OCI-LY7 (cell line): ENCODE results near the gene SH3TC1. TPM values are rescaled to one million over a fixed set of nuclear protein-coding genes. Genes with fewer than 3 reads are reported as not detected.

Experiments used
- BruUV-seq: library from RNA; stranded (reverse); fragments of 400-500 nt; replicated peaks from 2 replicates; lab custom pipeline; 2021; lab: Mats Ljungman, UMichigan
- CTCF ChIA-PET: fragments of 300-600 bp; sonication (Branson Sonifier 250); formaldehyde crosslinking; loops from one replicate; lab custom pipeline; 2022; ENCODE audit warnings: antibody characterized with exemption; ENCODE audit not compliant: unreplicated experiment; lab: Charles Lee
- POLR2A ChIA-PET: fragments of 300-600 bp; sonication (Branson Sonifier 250); formaldehyde crosslinking; loops from one replicate; lab custom pipeline; 2022; ENCODE audit warnings: antibody characterized with exemption; lab: Charles Lee
- DNase-seq: peaks from one replicate; pipeline ENCODE4 v3.0.0-alpha.2; 2015; ENCODE audit warnings: low spot score
- H2AFZ ChIP-seq: fragments of 200-600 bp; sonication (generic), shearing (Covaris generic); 2 replicates; pipeline ENCODE4 v1.6.1; 2014; ENCODE audit warnings: mild to moderate bottlenecking, antibody characterized with exemption, low read length, moderate library complexity
- H3K27ac ChIP-seq: fragments of 200-600 bp; sonication (generic); 2 replicates; pipeline ENCODE4 v1.5.1; 2014; ENCODE audit warnings: mixed run types, low read depth, mild to moderate bottlenecking, moderate library complexity, low read length, inconsistent platforms; ENCODE audit not compliant: poor library complexity, severe bottlenecking
- H3K36me3 ChIP-seq: fragments of 200-600 bp; sonication (generic); 2 replicates; pipeline ENCODE4 v1.6.1; 2014; ENCODE audit warnings: mild to moderate bottlenecking, antibody characterized with exemption, low read length, moderate library complexity, mixed read lengths; ENCODE audit not compliant: insufficient read depth
- H3K4me1 ChIP-seq: fragments of 200-600 bp; sonication (generic); 2 replicates; pipeline ENCODE4 v1.5.1; 2014; ENCODE audit warnings: mild to moderate bottlenecking, low read length; ENCODE audit not compliant: insufficient read depth, poor library complexity, severe bottlenecking
- H3K4me2 ChIP-seq: fragments of 200-600 bp; sonication (generic); 2 replicates; pipeline ENCODE4 v1.6.1; 2014; ENCODE audit warnings: mild to moderate bottlenecking, low read length
- H3K4me3 ChIP-seq: fragments of 200-600 bp; sonication (generic); 2 replicates; pipeline ENCODE4 v1.5.1; 2014; ENCODE audit warnings: mild to moderate bottlenecking, low read depth, low read length; ENCODE audit not compliant: poor library complexity, severe bottlenecking
- H3K79me2 ChIP-seq: fragments of 200-600 bp; sonication (generic); 2 replicates; pipeline ENCODE4 v1.6.1; 2016; ENCODE audit warnings: low read depth, mild to moderate bottlenecking, low read length, moderate library complexity, mixed read lengths; ENCODE audit not compliant: insufficient read depth
- H3K9me2 ChIP-seq: fragments of 200-600 bp; sonication (generic); 2 replicates; pipeline ENCODE4 v1.6.1; 2016; ENCODE audit warnings: mild to moderate bottlenecking, low read length, mixed read lengths; ENCODE audit not compliant: insufficient read depth
- H3K9me3 ChIP-seq: fragments of 200-600 bp; sonication (generic); 2 replicates; pipeline ENCODE4 v1.6.1; 2014; ENCODE audit warnings: mild to moderate bottlenecking, mixed run types, low read length, mixed read lengths
- H4K20me1 ChIP-seq: fragments of 200-600 bp; sonication (generic); 2 replicates; pipeline ENCODE4 v1.6.1; 2014; ENCODE audit warnings: mild to moderate bottlenecking, antibody characterized with exemption, low read length, moderate library complexity, mixed read lengths; ENCODE audit not compliant: insufficient read depth
- EZH2phosphoT487 ChIP-seq: fragments of 200-600 bp; sonication (generic); IDR thresholded peaks from 2 replicates; pipeline ENCODE4 v1.6.1; 2018; ENCODE audit warnings: low read depth, borderline replicate concordance, mild to moderate bottlenecking, mixed run types, antibody characterized with exemption, low read length, moderate library complexity, mixed read lengths
- intact Hi-C: fragments of 100-400 bp; cut with micrococcal nuclease; formaldehyde crosslinking; loops from one replicate; pipeline ENCODE4 v1.10.0; 2022; ENCODE audit not compliant: unreplicated experiment
- total RNA-seq, 2 experiments: library from RNA; depleted of rRNA in 1 of 2; stranded (reverse); fragments of >200 nt in 1 of 2; shearing (Covaris generic) in 1 of 2; gene quantifications; 2 replicates each; pipeline ENCODE4 v1.2.3, GENCODE V29; 2014 to 2022
- TF ChIP-seq, protein P1 (sequence below): fragments of 200-600 bp; sonication (generic); conservative IDR thresholded peaks from 2 replicates; pipeline ENCODE4 v1.5.1; 2014; ENCODE audit warnings: mild to moderate bottlenecking, antibody characterized with exemption, low read length, moderate library complexity, mixed read lengths

SH3TC1 gene
- total RNA-seq, 2 experiments from 2014 or later: 17.5 to 42.4 TPM

DNA sequence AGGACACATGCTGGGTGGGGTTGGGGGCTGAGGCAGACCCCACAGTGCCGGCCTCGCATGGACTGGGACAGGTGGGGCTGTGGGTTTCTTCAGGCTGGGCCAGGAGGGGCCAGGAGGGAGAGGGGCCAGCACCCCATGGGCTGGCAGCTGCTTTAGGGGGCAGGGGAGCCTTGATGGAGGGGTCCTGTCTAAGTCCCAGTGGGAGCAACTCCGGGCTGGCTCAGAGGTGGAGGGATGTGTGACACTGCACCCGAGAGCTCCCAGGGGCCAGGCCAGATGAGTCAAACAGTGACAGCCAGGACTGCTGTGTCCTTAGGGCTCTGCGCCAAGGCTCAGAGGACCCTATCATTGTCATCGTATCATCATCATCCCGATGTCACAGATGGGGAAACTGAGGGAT, 36.1 kb upstream of the SH3TC1 start:
- peaks cover 42% of the 10 kb centered on the region for H3K4me1 ChIP-seq
- BruUV-seq: no TSS peak

DNA sequence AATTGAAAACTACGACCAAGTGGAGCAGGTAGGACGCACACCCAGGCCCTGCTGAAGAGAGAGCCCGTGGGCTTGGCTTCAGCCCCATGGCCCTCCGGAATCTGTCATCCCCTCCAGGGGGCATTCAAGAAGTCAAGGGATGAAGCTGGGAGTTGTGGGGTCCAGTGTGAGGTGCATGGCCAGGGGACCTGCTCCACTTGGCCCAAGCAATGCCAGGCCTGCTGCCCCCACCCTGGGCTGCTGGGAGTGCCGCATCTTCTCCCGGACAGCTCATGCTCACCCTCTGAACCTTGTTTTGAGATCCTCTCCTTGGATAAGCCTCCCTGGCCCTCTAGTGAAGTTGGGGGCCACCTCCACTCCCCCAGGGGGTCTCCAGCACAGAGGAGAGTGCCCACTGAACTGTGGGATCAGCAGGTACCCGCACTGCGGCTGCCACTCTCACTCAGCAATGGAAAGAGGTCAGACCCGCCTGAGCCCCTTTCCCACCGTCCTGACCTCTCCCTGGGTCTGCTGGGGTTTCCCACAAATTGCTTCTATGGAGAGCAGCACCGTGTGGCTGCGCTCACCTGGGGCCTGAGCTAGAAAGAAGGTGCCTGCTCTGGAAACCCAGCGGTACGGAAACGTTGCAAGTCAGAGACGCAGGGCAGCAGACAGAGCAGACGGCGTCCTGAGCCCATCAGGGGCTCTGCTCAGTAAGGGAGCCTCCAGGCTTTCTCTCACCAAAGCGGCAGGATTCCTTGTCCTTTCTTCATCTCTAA, 35.5 kb upstream of the SH3TC1 start:
- Histone ChIP-seq H3K4me2 (peak overlapping the region; percentile 79), H2AFZ (no peak overlapping the region), H3K4me1 (peaks cover 37% of the 10 kb centered on the region), H3K79me2 (no peaks in the 10 kb centered on the region), H3K27ac (peak overlapping the region; percentile 70), H3K9me3 (peaks cover 7% of the 10 kb centered on the region), H3K4me3 (peak overlapping the region; percentile 33), H4K20me1 (no peaks in the 10 kb centered on the region), H3K9me2 (no peaks in the 10 kb centered on the region), H3K36me3 (no peaks in the 10 kb centered on the region)
- intact Hi-C loops: loop anchor here (2.0 kb wide), 2 partner anchors 33 to 37 kb away; no protein-coding TSS in a partner anchor
- CTCF ChIA-PET: no interaction called here
- no TSS peak for BruUV-seq
- DNase-seq: no peak
- TF ChIP-seq EZH2phosphoT487: no peak
- TF ChIP-seq, protein P1, sequence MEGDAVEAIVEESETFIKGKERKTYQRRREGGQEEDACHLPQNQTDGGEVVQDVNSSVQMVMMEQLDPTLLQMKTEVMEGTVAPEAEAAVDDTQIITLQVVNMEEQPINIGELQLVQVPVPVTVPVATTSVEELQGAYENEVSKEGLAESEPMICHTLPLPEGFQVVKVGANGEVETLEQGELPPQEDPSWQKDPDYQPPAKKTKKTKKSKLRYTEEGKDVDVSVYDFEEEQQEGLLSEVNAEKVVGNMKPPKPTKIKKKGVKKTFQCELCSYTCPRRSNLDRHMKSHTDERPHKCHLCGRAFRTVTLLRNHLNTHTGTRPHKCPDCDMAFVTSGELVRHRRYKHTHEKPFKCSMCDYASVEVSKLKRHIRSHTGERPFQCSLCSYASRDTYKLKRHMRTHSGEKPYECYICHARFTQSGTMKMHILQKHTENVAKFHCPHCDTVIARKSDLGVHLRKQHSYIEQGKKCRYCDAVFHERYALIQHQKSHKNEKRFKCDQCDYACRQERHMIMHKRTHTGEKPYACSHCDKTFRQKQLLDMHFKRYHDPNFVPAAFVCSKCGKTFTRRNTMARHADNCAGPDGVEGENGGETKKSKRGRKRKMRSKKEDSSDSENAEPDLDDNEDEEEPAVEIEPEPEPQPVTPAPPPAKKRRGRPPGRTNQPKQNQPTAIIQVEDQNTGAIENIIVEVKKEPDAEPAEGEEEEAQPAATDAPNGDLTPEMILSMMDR: no peak
- POLR2A ChIA-PET: no interaction called here

More for the DNA sequence above, 36.1 kb upstream of the SH3TC1 start:
- intact Hi-C loops: loop anchor here (2.0 kb wide), 2 partner anchors 32 to 38 kb away; no protein-coding TSS in a partner anchor
- no peak overlapping the region for H2AFZ ChIP-seq
- H3K9me2 ChIP-seq: no peaks in the 10 kb centered on the region
- H4K20me1 ChIP-seq: no peaks in the 10 kb centered on the region
- POLR2A ChIA-PET: interaction anchor here (0.6 to 0.7 kb wide), 6 partner anchors 32 to 1650 kb away, joined by 3 to 5 read pairs (median 4); no protein-coding TSS in a partner anchor
- H3K36me3 ChIP-seq: no peaks in the 10 kb centered on the region
- peak overlapping the region; percentile 33 for H3K4me3 ChIP-seq
- CTCF ChIA-PET: no interaction called here
- H3K9me3 ChIP-seq: peaks cover 2% of the 10 kb centered on the region; the same call in 1 of the 2 replicates
- H3K79me2 ChIP-seq: no peaks in the 10 kb centered on the region
- TF ChIP-seq, protein P1: no peak
- no peak for TF ChIP-seq EZH2phosphoT487
- peak overlapping the region; percentile 70 for H3K27ac ChIP-seq
- DNase-seq: peak; percentile 26
- peak overlapping the region; percentile 79 for H3K4me2 ChIP-seq

DNA sequence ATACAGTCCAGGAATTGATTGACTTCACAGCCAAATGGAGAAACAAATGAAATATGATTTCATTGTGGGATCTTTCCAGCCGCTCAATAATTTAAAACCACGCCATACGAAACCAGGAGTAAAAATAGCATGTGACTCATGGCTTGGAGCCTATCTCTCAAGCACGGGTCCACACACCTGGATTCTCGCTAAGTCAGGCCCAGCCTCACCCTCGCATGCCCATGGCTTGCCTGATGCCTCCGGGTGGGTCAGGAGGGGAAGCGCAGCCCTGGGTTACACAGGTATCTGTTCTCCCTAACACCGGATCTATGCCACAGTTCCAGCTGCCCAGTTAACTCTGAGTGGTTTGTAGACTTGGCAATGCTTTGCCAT, 34.9 kb upstream of the SH3TC1 start:
- Histone ChIP-seq H3K27ac (no peak overlapping the region), H3K36me3 (no peaks in the 10 kb centered on the region), H3K4me1 (peaks cover 35% of the 10 kb centered on the region), H3K79me2 (no peaks in the 10 kb centered on the region), H2AFZ (no peak overlapping the region), H3K4me2 (no peak overlapping the region), H3K9me3 (peaks cover 9% of the 10 kb centered on the region), H4K20me1 (no peaks in the 10 kb centered on the region), H3K4me3 (no peak overlapping the region), H3K9me2 (no peaks in the 10 kb centered on the region)
- CTCF ChIA-PET: no interaction called here
- no peak for TF ChIP-seq EZH2phosphoT487
- TF ChIP-seq, protein P1: no peak
- POLR2A ChIA-PET: no interaction called here
- intact Hi-C loops: no loop called here
- no TSS peak for BruUV-seq
- no peak for DNase-seq
